Left ventricle myocardium superior (tissue), 1 donor: Measurements from ENCODE around the gene CORO6. TPM values are rescaled to one million over a fixed set of nuclear protein-coding genes. Genes with fewer than 3 reads are reported as not detected.
A peak's percentile ranks its signal among the peaks of the same experiment; 100 is the strongest.

Experiments
- ATAC-seq: fragments of 200-7000 bp; cut with Tn5 transposase; one replicate; pipeline ENCODE4 v1.9.1; 2020; ENCODE audit warnings: mild to moderate bottlenecking, moderate library complexity
- DNase-seq: peaks from one replicate; pipeline ENCODE4 v3.0.0-alpha.2; 2020
- intact Hi-C: fragments of 100-400 bp; cut with micrococcal nuclease; formaldehyde crosslinking; loops from one replicate; pipeline ENCODE4 v1.11.0; 2022
- total RNA-seq: library from RNA; stranded (reverse); fragmentation: NEBNext Ultra II Directional; extraction: Animal tissue kit (Norgen Biotek cat#: 25700); gene quantifications from one replicate; pipeline ENCODE4 v1.2.1, GENCODE V29; 2021
- donor health status: DM: no; HTN: yes; CAD: no; lungs with severe emphysema.

The CORO6 gene
- total RNA-seq, 1 donor from 2014 or later = 104 TPM

- ATAC-seq = no peak
- DNase-seq = no peak
Measured at GRCh38 chr17:29640981-29641642, 18.4 kb upstream of the CORO6 start.

GRCh38 chr17:29640413-29640812, 17.7 kb upstream of the CORO6 start:
- no peak for DNase-seq
- intact Hi-C loops = loop anchor here (5.0 kb wide), 1 partner anchor 122 kb away; no protein-coding TSS in a partner anchor
- peak; percentile 45 for ATAC-seq

More at GRCh38 chr17:29640981-29641642, 18.4 kb upstream of the CORO6 start:
- intact Hi-C loops = loop anchor here (5.0 kb wide), 1 partner anchor 121 kb away; no protein-coding TSS in a partner anchor

- DNase-seq (no peak), ATAC-seq (peak; percentile 18)
- intact Hi-C loops = no loop called here
Measured at GRCh38 chr17:29633886-29634285, 11.2 kb upstream of the CORO6 start.

GRCh38 chr17:29630630-29631193, 8.0 kb upstream of the CORO6 start:
- ATAC-seq (no peak), DNase-seq (no peak)
- intact Hi-C loops = no loop called here

GRCh38 chr17:29629839-29630238, 7.1 kb upstream of the CORO6 start:
- ATAC-seq (no peak), DNase-seq (no peak)
- intact Hi-C loops = no loop called here

GRCh38 chr17:29628644-29629043, 5.9 kb upstream of the CORO6 start:
- intact Hi-C loops = no loop called here
- ATAC-seq = peak; percentile 50
- no peak for DNase-seq

GRCh38 chr17:29627951-29628350, 5.2 kb upstream of the CORO6 start:
- intact Hi-C loops = no loop called here
- ATAC-seq (no peak), DNase-seq (no peak)

GRCh38 chr17:29625037-29625750, 2.5 kb upstream of the CORO6 start:
- peak; percentile 62 for DNase-seq
- peak; percentile 46 for ATAC-seq
- intact Hi-C loops = no loop called here

GRCh38 chr17:29624586-29624985, 1.9 kb upstream of the CORO6 start:
- no peak for ATAC-seq
- intact Hi-C loops = no loop called here
- no peak for DNase-seq

GRCh38 chr17:29623283-29623647, 553 bp upstream of the CORO6 start:
- intact Hi-C loops = no loop called here
- ATAC-seq = no peak

GRCh38 chr17:29621751-29622194, 939 bp downstream of the CORO6 start:
- intact Hi-C loops = no loop called here
- DNase-seq (peak; percentile 34), ATAC-seq (peak; percentile 0)

More at GRCh38 chr17:29623283-29623647, 553 bp upstream of the CORO6 start:
- DNase-seq = no peak

GRCh38 chr17:29620779-29621500, 1.8 kb downstream of the CORO6 start:
- intact Hi-C loops = no loop called here
- DNase-seq (no peak), ATAC-seq (no peak)

GRCh38 chr17:29620271-29620670, 2.4 kb downstream of the CORO6 start:
- intact Hi-C loops = no loop called here
- DNase-seq = no peak
- no peak for ATAC-seq

- DNase-seq (peak; percentile 74), ATAC-seq (peak; percentile 55)
- intact Hi-C loops = no loop called here
Measured at GRCh38 chr17:29619251-29619650, 3.5 kb downstream of the CORO6 start.

GRCh38 chr17:29618272-29619065, 4.2 kb downstream of the CORO6 start:
- intact Hi-C loops = no loop called here
- peak; percentile 29 for DNase-seq
- ATAC-seq = no peak

GRCh38 chr17:29617481-29618271, 5.0 kb downstream of the CORO6 start:
- peak; percentile 89 for DNase-seq
- intact Hi-C loops = no loop called here
- peak; percentile 9 for ATAC-seq

- ATAC-seq = peak; percentile 2
- DNase-seq = peak; percentile 82
- intact Hi-C loops = no loop called here
Measured at GRCh38 chr17:29617125-29617480, 5.6 kb downstream of the CORO6 start.
